NOMO-1 treated with dmso at 0.1 percent for 144 hours (cell line): ENCODE results near the gene TBC1D24.

Experiments
- DNase-seq: peaks from one replicate; lab custom pipeline; 2025; ENCODE audit not compliant: unreplicated experiment; lab: John Stamatoyannopoulos, UW

Gene TBC1D24

GRCh38 chr16:2481676-2482075 lies 6.7 kb downstream of the TBC1D24 start:
- DNase-seq: no peak

GRCh38 chr16:2482249-2482648 lies 7.3 kb downstream of the TBC1D24 start:
- no peak for DNase-seq

- DNase-seq: no peak
Observed at GRCh38 chr16:2482708-2483534, 8.0 kb downstream of the TBC1D24 start.

- no peak for DNase-seq
Observed at GRCh38 chr16:2483939-2484897, 9.3 kb downstream of the TBC1D24 start.

- DNase-seq: no peak
Observed at GRCh38 chr16:2484898-2485508, 10.1 kb downstream of the TBC1D24 start.

- no peak for DNase-seq
Observed at GRCh38 chr16:2485811-2486507, 11.0 kb downstream of the TBC1D24 start.

- DNase-seq: no peak
Observed at GRCh38 chr16:2486645-2487516, 12.0 kb downstream of the TBC1D24 start.

GRCh38 chr16:2487517-2487842 lies 12.6 kb downstream of the TBC1D24 start:
- no peak for DNase-seq

- DNase-seq: no peak
Observed at GRCh38 chr16:2487903-2488531, 13.1 kb downstream of the TBC1D24 start.

GRCh38 chr16:2489581-2489980 lies 14.7 kb downstream of the TBC1D24 start:
- DNase-seq: no peak

- DNase-seq: no peak
Observed at GRCh38 chr16:2490190-2491105, 15.5 kb downstream of the TBC1D24 start.

GRCh38 chr16:2492292-2492691 lies 17.4 kb downstream of the TBC1D24 start:
- no peak for DNase-seq

- no peak for DNase-seq
Observed at GRCh38 chr16:2493605-2494004, 18.7 kb downstream of the TBC1D24 start.

- DNase-seq: no peak
Observed at GRCh38 chr16:2494616-2495015, 19.7 kb downstream of the TBC1D24 start.

- no peak for DNase-seq
Observed at GRCh38 chr16:2495041-2495440, 20.1 kb downstream of the TBC1D24 start.

GRCh38 chr16:2496223-2497115 lies 21.5 kb downstream of the TBC1D24 start:
- no peak for DNase-seq

GRCh38 chr16:2497116-2497630 lies 22.2 kb downstream of the TBC1D24 start:
- no peak for DNase-seq
